HepG2 (cell line): ENCODE measurements around the gene ARHGAP45. TPM values are rescaled to one million over a fixed set of nuclear protein-coding genes. Genes with fewer than 3 reads are reported as not detected.

Experiments
- ATAC-seq: fragments of 200-7000 bp; cut with Tn5 transposase; 3 replicates; pipeline ENCODE4 v1.9.1; 2020; ENCODE audit warnings: mild to moderate bottlenecking, moderate library complexity
- BruUV-seq: library from RNA; stranded (reverse); fragments of 400-500 nt; replicated peaks from 2 replicates; lab custom pipeline; 2021; lab: Mats Ljungman, UMichigan
- CTCF ChIA-PET: fragments of 300-600 bp; formaldehyde crosslinking; extraction: SDS; loops from one replicate; lab custom pipeline; 2021; ENCODE audit warnings: low total read pairs, inconsistent platforms, low intra/inter-chr PET ratio; lab: Yijun Ruan, JAX
- POLR2A ChIA-PET: fragments of 350-600 bp; sonication (Branson Sonifier 250); formaldehyde crosslinking; loops from one replicate; lab custom pipeline; 2020; ENCODE audit warnings: antibody characterized with exemption, inconsistent platforms; lab: Yijun Ruan, JAX
- DNase-seq: peaks from one replicate; pipeline ENCODE4 v3.0.0-alpha.2; 2015; ENCODE audit warnings: low spot score
- FAIRE-seq: peaks from 3 replicates; lab custom pipeline; 2011; peaks lifted over from hg19 to GRCh38; lab: Jason Lieb, UNC
- H2AFZ ChIP-seq: one replicate; pipeline ENCODE4 v1.6.1; 2011; ENCODE audit warnings: low read length, inconsistent platforms
- H3K27ac ChIP-seq: fragments of 300-600 bp; 3 replicates; pipeline ENCODE4 v1.8.0; 2011; ENCODE audit warnings: mixed run types, mild to moderate bottlenecking, mixed read lengths, low read length, inconsistent platforms; ENCODE audit not compliant: insufficient read depth; ENCODE audit errors: extremely low read length
- H3K27me3 ChIP-seq, 2 experiments: fragments of 200-600 bp in 1 of 2; 2 replicates in 1 of 2; 3 replicates in 1 of 2; pipeline versions ENCODE4 v1.6.0 to v1.8.0; 2011; ENCODE audit warnings: low read length in 2 of 2, mild to moderate bottlenecking in 2 of 2, moderate library complexity in 2 of 2, inconsistent platforms in 1 of 2; ENCODE audit not compliant: insufficient read depth in 2 of 2, control insufficient read depth in 1 of 2
- H3K36me3 ChIP-seq, 2 experiments: fragments of 200-600 bp in 1 of 2; replicated peaks in 1 of 2; 2 replicates in 1 of 2; 3 replicates in 1 of 2; pipeline versions ENCODE4 v1.5.1 to v1.8.0; 2011; ENCODE audit warnings: low read length in 2 of 2, inconsistent platforms in 1 of 2; ENCODE audit not compliant: insufficient read depth in 2 of 2, control insufficient read depth in 1 of 2
- H3K4me1 ChIP-seq: 2 replicates; pipeline ENCODE4 v1.5.1; 2012; ENCODE audit warnings: low read length, inconsistent platforms; ENCODE audit not compliant: insufficient read depth
- H3K4me2 ChIP-seq: 2 replicates; pipeline ENCODE4 v1.6.0; 2011; ENCODE audit warnings: low read depth, low read length, inconsistent platforms
- H3K4me3 ChIP-seq, 3 experiments: fragments of 200-600 bp in 1 of 3; sonication (generic), shearing (Covaris generic) in 1 of 3; replicated peaks in 1 of 3; 2 replicates each; pipeline ENCODE4 v1.5.1; 2011 to 2016; ENCODE audit warnings: low read length in 3 of 3, inconsistent platforms in 2 of 3, low read depth in 2 of 3, mild to moderate bottlenecking in 2 of 3, control low read depth in 1 of 3, mixed read lengths in 1 of 3; ENCODE audit not compliant: insufficient read depth in 1 of 3
- H3K79me2 ChIP-seq: one replicate; pipeline ENCODE4 v1.6.1; 2011; ENCODE audit warnings: low read length, inconsistent platforms; ENCODE audit not compliant: insufficient read depth
- H3K9ac ChIP-seq: 2 replicates; pipeline ENCODE4 v1.6.0; 2011; ENCODE audit warnings: mild to moderate bottlenecking, low read depth, low read length, inconsistent platforms; ENCODE audit not compliant: insufficient read depth
- H3K9me3 ChIP-seq: 2 replicates; pipeline ENCODE4 v1.5.1; 2012; ENCODE audit warnings: mild to moderate bottlenecking, low read length
- H4K20me1 ChIP-seq: 2 replicates; pipeline ENCODE4 v1.6.0; 2011; ENCODE audit warnings: inconsistent platforms, mild to moderate bottlenecking, low read length, moderate library complexity; ENCODE audit not compliant: insufficient read depth
- CAMTA2 ChIP-seq: sonication (generic); formaldehyde crosslinking; IDR thresholded peaks from 2 replicates; pipeline ENCODE4 v1.4.0; 2020; ENCODE audit warnings: mild to moderate bottlenecking, missing genetic modification reagents, borderline replicate concordance
- CREB3 ChIP-seq: sonication (generic); formaldehyde crosslinking; IDR thresholded peaks from 2 replicates; pipeline ENCODE4 v1.5.0; 2020; ENCODE audit warnings: missing genetic modification reagents
- FOXJ3 ChIP-seq: sonication (generic); formaldehyde crosslinking; IDR thresholded peaks from 2 replicates; pipeline ENCODE4 v1.4.0; 2020; ENCODE audit warnings: missing genetic modification reagents, mild to moderate bottlenecking, borderline replicate concordance
- HHEX ChIP-seq: IDR thresholded peaks from 2 replicates; pipeline ENCODE4 v1.6.1; 2016; ENCODE audit warnings: control low read depth
- HNRNPL ChIP-seq: fragments of 200-400 bp; formaldehyde crosslinking; IDR thresholded peaks from 2 replicates; pipeline ENCODE4 v1.6.1; 2017; ENCODE audit warnings: mild to moderate bottlenecking, low read depth, low read length
- KLF6 ChIP-seq: IDR thresholded peaks from 2 replicates; pipeline ENCODE4 v1.8.0; 2016; ENCODE audit warnings: missing biosample characterization, missing genetic modification reagents
- RBM22 ChIP-seq: fragments of 200-400 bp; formaldehyde crosslinking; optimal IDR thresholded peaks from 2 replicates; pipeline ENCODE3; 2017; ENCODE audit warnings: mild to moderate bottlenecking, low read length, moderate library complexity
- RBM39 ChIP-seq: fragments of 200-400 bp; formaldehyde crosslinking; IDR thresholded peaks from one replicate; pipeline ENCODE4 v1.6.1; 2018; ENCODE audit warnings: antibody characterized with exemption, mild to moderate bottlenecking, low read depth, low read length; ENCODE audit not compliant: poor library complexity, severe bottlenecking
- SKI ChIP-seq: fragments of 450-650 bp; IDR thresholded peaks from one replicate; pipeline ENCODE4 v1.6.1; 2018; ENCODE audit warnings: mild to moderate bottlenecking; ENCODE audit not compliant: partially characterized antibody
- SMAD3 ChIP-seq: sonication (generic); formaldehyde crosslinking; IDR thresholded peaks from 2 replicates; pipeline ENCODE4 v1.4.0; 2020; ENCODE audit warnings: missing genetic modification reagents
- SNRNP70 ChIP-seq: fragments of 200-400 bp; formaldehyde crosslinking; IDR thresholded peaks from 2 replicates; pipeline ENCODE4 v1.6.1; 2017; ENCODE audit warnings: mild to moderate bottlenecking, low read depth, low read length, moderate library complexity
- ZFYVE20 ChIP-seq: sonication (generic); formaldehyde crosslinking; IDR thresholded peaks from 2 replicates; pipeline ENCODE4 v1.8.0; 2023; ENCODE audit warnings: low read depth, mild to moderate bottlenecking, moderate library complexity, missing genetic modification reagents, borderline replicate concordance
- ZNF335 ChIP-seq: sonication (generic); formaldehyde crosslinking; IDR thresholded peaks from 2 replicates; pipeline ENCODE4 v1.4.0; 2020; ENCODE audit warnings: missing genetic modification reagents
- ZSCAN29 ChIP-seq: sonication (generic); formaldehyde crosslinking; conservative IDR thresholded peaks from 2 replicates; pipeline ENCODE4 v1.4.0; 2020; ENCODE audit warnings: mild to moderate bottlenecking, missing genetic modification reagents
- WGBS: methylation state at CpG from one replicate; pipeline ENCODE4 v1.1.6; 2017; ENCODE audit warnings: low lambda C conversion rate; 5-methylcytosine and 5-hydroxymethylcytosine counted together
- in situ Hi-C: cut with HindIII; loops from 2 replicates; pipeline ENCODE4 v1.10.0; 2017; ENCODE audit warnings: low pct_unique_long_range_greater_than_20kb; ENCODE audit not compliant: extremely low pct_ligation_motif_present
- intact Hi-C: fragments of 100-400 bp; cut with micrococcal nuclease; formaldehyde crosslinking; loops from one replicate; pipeline ENCODE4 v1.10.0; 2022; ENCODE audit not compliant: unreplicated experiment
- polyA plus RNA-seq, 8 experiments: library from polyadenylated mRNA; depleted of rRNA in 3 of 8; stranded (reverse) in 7 of 8; unstranded in 1 of 8; fragments of >200 nt; fragmentation: Illumina TruSeq in 4 of 8; extraction: Trizol in 4 of 8; gene quantifications; 2 replicates each; pipeline versions ENCODE4 v1.2.1 to v1.2.3, GENCODE V29; 2011 to 2016; ENCODE audit warnings: low read depth in 4 of 8, missing spikeins in 1 of 8, mixed read lengths in 1 of 8; ENCODE audit not compliant: insufficient read depth in 1 of 8
- total RNA-seq, 5 experiments: library from RNA; depleted of rRNA; stranded (reverse); fragments of >200 nt; fragmentation: Illumina TruSeq; extraction: Trizol; gene quantifications; 2 replicates each; pipeline ENCODE4 v1.2.3, GENCODE V29; 2016; ENCODE audit warnings: low read depth in 1 of 5
- TF ChIP-seq, protein P1 (sequence below): sonication (generic); formaldehyde crosslinking; conservative IDR thresholded peaks from 2 replicates; pipeline ENCODE4 v1.8.0; 2022; ENCODE audit warnings: missing genetic modification reagents
- TF ChIP-seq, protein P2 (sequence below): IDR thresholded peaks from 2 replicates; pipeline ENCODE4 v1.6.1; 2016; ENCODE audit warnings: low read depth, missing genetic modification reagents, missing compliant biosample characterization

ARHGAP45 gene
- total and polyA plus RNA-seq, 2 of the 13 experiments (the other 11 are each of a cell fraction or from before 2014, with no cell fraction given) = 0.84 to 32.0 TPM

DNA sequence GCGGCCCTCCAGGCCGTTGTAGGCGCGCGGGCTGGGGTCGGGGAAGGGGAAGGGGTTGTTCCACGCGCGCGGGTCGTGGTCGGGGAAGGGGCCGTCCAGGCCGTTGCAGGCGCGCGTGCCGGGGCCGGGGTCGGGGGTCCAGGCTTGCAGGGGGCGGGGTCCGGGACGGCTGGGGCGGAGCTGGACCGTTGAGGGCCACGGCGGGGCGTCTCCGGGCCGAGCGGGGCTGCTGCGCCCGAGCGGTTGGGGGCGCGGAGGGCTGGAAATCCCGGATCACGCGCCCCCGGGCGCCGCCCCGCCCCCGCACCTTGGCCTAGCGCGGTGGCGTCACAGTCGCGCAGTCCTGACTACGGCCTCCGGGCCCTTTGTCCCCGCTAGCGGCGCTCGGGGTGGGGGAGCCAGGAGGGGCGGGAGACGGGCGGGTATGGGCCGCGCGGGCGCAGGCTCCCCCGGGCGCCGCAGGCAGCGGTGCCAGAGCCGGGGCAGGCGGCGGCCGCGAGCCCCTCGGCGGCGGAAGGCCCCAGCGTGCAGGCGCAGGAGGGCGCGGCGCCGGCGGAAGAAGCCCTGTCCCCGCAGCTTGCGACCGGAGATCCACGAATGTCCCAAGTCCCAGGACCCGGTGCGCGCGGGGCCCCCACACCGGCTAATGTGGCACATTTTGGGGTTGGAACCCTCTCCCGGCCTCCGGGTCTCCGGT is 37.5 kb downstream of the ARHGAP45 start:
- BruUV-seq = no TSS peak
- Histone ChIP-seq H3K4me1 (peaks cover 68% of the 10 kb centered on the region), H4K20me1 (peaks cover 15% of the 10 kb centered on the region; the same call in 1 of the 2 replicates), H2AFZ (no peak overlapping the region), H3K79me2 (peaks cover 11% of the 10 kb centered on the region), H3K4me3 (peak overlapping the region; percentile 89 to 92 (median 89)), H3K36me3 (peaks cover 6 to 20% of the 10 kb centered on the region in 2 experiments; a peak in 3 of 5 replicates), H3K27me3 (no peaks in the 10 kb centered on the region), H3K9ac (peak overlapping the region; percentile 98), H3K27ac (peak overlapping the region; percentile 100), H3K9me3 (no peaks in the 10 kb centered on the region), H3K4me2 (peak overlapping the region; percentile 85)
- intact Hi-C loops (loop anchor here (10.0 kb wide), 1 partner anchor 50 kb away; no protein-coding TSS in a partner anchor), in situ Hi-C loops (loop anchor here (5.0 kb wide), 1 partner anchor 37 kb away; the partner anchor contains the start of gene ARHGAP45)
- DNase-seq (peak; percentile 72), FAIRE-seq (no peak), ATAC-seq (peak; percentile 61)
- POLR2A ChIA-PET = interaction anchor here (0.6 to 4.1 kb wide), 12 partner anchors 8 to 165 kb away, joined by 3 to 28 read pairs (median 5); partner anchors contain the start of genes ARHGAP45, CIRBP, RNU6-2 and SBNO2
- CTCF ChIA-PET = no interaction called here
- 0% methylated on average over 13 of the region's 93 CpGs for WGBS
- TF ChIP-seq CREB3 (CRISPR knock-in tag) = no peak
- TF ChIP-seq HNRNPL = no peak
- TF ChIP-seq, protein P1, sequence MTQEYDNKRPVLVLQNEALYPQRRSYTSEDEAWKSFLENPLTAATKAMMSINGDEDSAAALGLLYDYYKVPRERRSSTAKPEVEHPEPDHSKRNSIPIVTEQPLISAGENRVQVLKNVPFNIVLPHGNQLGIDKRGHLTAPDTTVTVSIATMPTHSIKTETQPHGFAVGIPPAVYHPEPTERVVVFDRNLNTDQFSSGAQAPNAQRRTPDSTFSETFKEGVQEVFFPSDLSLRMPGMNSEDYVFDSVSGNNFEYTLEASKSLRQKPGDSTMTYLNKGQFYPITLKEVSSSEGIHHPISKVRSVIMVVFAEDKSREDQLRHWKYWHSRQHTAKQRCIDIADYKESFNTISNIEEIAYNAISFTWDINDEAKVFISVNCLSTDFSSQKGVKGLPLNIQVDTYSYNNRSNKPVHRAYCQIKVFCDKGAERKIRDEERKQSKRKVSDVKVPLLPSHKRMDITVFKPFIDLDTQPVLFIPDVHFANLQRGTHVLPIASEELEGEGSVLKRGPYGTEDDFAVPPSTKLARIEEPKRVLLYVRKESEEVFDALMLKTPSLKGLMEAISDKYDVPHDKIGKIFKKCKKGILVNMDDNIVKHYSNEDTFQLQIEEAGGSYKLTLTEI = no peak
- TF ChIP-seq SKI = no peak
- no peak for TF ChIP-seq SMAD3
- TF ChIP-seq HHEX (CRISPR knock-in tag) = no peak
- TF ChIP-seq, protein P2, sequence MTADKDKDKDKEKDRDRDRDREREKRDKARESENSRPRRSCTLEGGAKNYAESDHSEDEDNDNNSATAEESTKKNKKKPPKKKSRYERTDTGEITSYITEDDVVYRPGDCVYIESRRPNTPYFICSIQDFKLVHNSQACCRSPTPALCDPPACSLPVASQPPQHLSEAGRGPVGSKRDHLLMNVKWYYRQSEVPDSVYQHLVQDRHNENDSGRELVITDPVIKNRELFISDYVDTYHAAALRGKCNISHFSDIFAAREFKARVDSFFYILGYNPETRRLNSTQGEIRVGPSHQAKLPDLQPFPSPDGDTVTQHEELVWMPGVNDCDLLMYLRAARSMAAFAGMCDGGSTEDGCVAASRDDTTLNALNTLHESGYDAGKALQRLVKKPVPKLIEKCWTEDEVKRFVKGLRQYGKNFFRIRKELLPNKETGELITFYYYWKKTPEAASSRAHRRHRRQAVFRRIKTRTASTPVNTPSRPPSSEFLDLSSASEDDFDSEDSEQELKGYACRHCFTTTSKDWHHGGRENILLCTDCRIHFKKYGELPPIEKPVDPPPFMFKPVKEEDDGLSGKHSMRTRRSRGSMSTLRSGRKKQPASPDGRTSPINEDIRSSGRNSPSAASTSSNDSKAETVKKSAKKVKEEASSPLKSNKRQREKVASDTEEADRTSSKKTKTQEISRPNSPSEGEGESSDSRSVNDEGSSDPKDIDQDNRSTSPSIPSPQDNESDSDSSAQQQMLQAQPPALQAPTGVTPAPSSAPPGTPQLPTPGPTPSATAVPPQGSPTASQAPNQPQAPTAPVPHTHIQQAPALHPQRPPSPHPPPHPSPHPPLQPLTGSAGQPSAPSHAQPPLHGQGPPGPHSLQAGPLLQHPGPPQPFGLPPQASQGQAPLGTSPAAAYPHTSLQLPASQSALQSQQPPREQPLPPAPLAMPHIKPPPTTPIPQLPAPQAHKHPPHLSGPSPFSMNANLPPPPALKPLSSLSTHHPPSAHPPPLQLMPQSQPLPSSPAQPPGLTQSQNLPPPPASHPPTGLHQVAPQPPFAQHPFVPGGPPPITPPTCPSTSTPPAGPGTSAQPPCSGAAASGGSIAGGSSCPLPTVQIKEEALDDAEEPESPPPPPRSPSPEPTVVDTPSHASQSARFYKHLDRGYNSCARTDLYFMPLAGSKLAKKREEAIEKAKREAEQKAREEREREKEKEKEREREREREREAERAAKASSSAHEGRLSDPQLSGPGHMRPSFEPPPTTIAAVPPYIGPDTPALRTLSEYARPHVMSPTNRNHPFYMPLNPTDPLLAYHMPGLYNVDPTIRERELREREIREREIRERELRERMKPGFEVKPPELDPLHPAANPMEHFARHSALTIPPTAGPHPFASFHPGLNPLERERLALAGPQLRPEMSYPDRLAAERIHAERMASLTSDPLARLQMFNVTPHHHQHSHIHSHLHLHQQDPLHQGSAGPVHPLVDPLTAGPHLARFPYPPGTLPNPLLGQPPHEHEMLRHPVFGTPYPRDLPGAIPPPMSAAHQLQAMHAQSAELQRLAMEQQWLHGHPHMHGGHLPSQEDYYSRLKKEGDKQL = no peak
- no peak for TF ChIP-seq ZFYVE20
- TF ChIP-seq ZNF335 (CRISPR knock-in tag) = no peak
- TF ChIP-seq CAMTA2 (CRISPR knock-in tag) = no peak; the same call in none of the 2 replicates
- TF ChIP-seq FOXJ3 (CRISPR knock-in tag) = no peak
- peak; percentile 10; the same call in 1 of the 2 replicates for TF ChIP-seq KLF6
- TF ChIP-seq SNRNP70 = no peak
- peak; percentile 25 for TF ChIP-seq RBM39
- TF ChIP-seq ZSCAN29 (CRISPR knock-in tag) = no peak
- no peak for TF ChIP-seq RBM22
